ENCODE measurements around the gene PRPSAP2. TPM values are rescaled to one million over a fixed set of nuclear protein-coding genes. Genes with fewer than 3 reads are reported as not detected.

PRPSAP2 gene
- polyA plus RNA-seq, 1 donor (not counting 4 experiments of a cell fraction or from before 2014, with no cell fraction given), result 39.1 TPM

GRCh38 chr17:18958611-18959010, 100.7 kb downstream of the PRPSAP2 start:
- FAIRE-seq (no peak), DNase-seq (ENCODE audit: low read depth, low spot score) (no peak)
- H3K9me1 ChIP-seq (ENCODE audit: control insufficient read depth, extremely low read depth, insufficient read depth, low read length), result no peaks in the 10 kb centered on the region
- no peak for TF ChIP-seq EZH2 (IDR thresholded peaks at IDR 0.05; ENCODE audit: low read length)
- no peak for TF ChIP-seq CTCF (optimal IDR thresholded peaks at IDR 0.05 in 1 of 3, IDR thresholded peaks at IDR 0.05 in 1 of 3, conservative IDR thresholded peaks at IDR 0.05 in 1 of 3; ENCODE audit: extremely low read depth in 1 of 3, insufficient read depth in 2 of 3, low read length in 3 of 3)
- H3K36me3 ChIP-seq (ENCODE audit: control insufficient read depth in 2 of 2, extremely low read depth in 1 of 2, insufficient read depth in 2 of 2, low read length in 2 of 2), result no peaks in the 10 kb centered on the region
- H3K9me3 ChIP-seq (ENCODE audit: control insufficient read depth, low read depth, low read length), result no peaks in the 10 kb centered on the region
- H2AFZ ChIP-seq (ENCODE audit: control insufficient read depth, low read length), result no peak overlapping the region
- no peaks in the 10 kb centered on the region for H4K20me1 ChIP-seq (ENCODE audit: control insufficient read depth, extremely low read depth, insufficient read depth, low read length)
- H3K4me3 ChIP-seq (ENCODE audit: control insufficient read depth in 2 of 3, extremely low read depth in 1 of 3, insufficient read depth in 2 of 3, low read depth in 1 of 3, low read length in 3 of 3), result no peak overlapping the region
- no peak overlapping the region for H3K9ac ChIP-seq (ENCODE audit: control insufficient read depth, extremely low read depth, insufficient read depth, low read length)
- H3K4me1 ChIP-seq (ENCODE audit: control insufficient read depth, extremely low read depth, insufficient read depth, low read length), result peaks cover 9% of the 10 kb centered on the region
- no peaks in the 10 kb centered on the region for H3K27me3 ChIP-seq (ENCODE audit: control insufficient read depth, extremely low read depth, insufficient read depth, low read length)
- dilution Hi-C loops (cut with MboI; ENCODE audit: extremely low pct_ligation_motif_present, low sequenced_read_pairs), result no loop called here
- no peak overlapping the region for H3K27ac ChIP-seq (ENCODE audit: control insufficient read depth, insufficient read depth, low read length)
- no peak overlapping the region for H3K4me2 ChIP-seq (ENCODE audit: control insufficient read depth, extremely low read depth, insufficient read depth, low read depth, low read length)
- H3K79me2 ChIP-seq (ENCODE audit: control insufficient read depth, insufficient read depth, low read length), result no peaks in the 10 kb centered on the region

- no peak for DNase-seq (ENCODE audit: low read depth, low spot score)
- Histone ChIP-seq H3K4me2 (ENCODE audit: control insufficient read depth, extremely low read depth, insufficient read depth, low read depth, low read length) (no peak overlapping the region), H3K4me3 (ENCODE audit: control insufficient read depth in 2 of 3, extremely low read depth in 1 of 3, insufficient read depth in 2 of 3, low read depth in 1 of 3, low read length in 3 of 3) (no peak overlapping the region), H2AFZ (ENCODE audit: control insufficient read depth, low read length) (no peak overlapping the region), H3K27ac (ENCODE audit: control insufficient read depth, insufficient read depth, low read length) (no peak overlapping the region), H3K9me3 (ENCODE audit: control insufficient read depth, low read depth, low read length) (no peaks in the 10 kb centered on the region), H3K9me1 (ENCODE audit: control insufficient read depth, extremely low read depth, insufficient read depth, low read length) (no peaks in the 10 kb centered on the region), H3K36me3 (ENCODE audit: control insufficient read depth in 2 of 2, extremely low read depth in 1 of 2, insufficient read depth in 2 of 2, low read length in 2 of 2) (no peaks in the 10 kb centered on the region), H4K20me1 (ENCODE audit: control insufficient read depth, extremely low read depth, insufficient read depth, low read length) (no peaks in the 10 kb centered on the region), H3K79me2 (ENCODE audit: control insufficient read depth, insufficient read depth, low read length) (no peaks in the 10 kb centered on the region), H3K27me3 (ENCODE audit: control insufficient read depth, extremely low read depth, insufficient read depth, low read length) (no peaks in the 10 kb centered on the region), H3K4me1 (ENCODE audit: control insufficient read depth, extremely low read depth, insufficient read depth, low read length) (peaks cover 12% of the 10 kb centered on the region), H3K9ac (ENCODE audit: control insufficient read depth, extremely low read depth, insufficient read depth, low read length) (no peak overlapping the region)
- dilution Hi-C loops (cut with MboI; ENCODE audit: extremely low pct_ligation_motif_present, low sequenced_read_pairs), result no loop called here
- no peak for TF ChIP-seq CTCF (optimal IDR thresholded peaks at IDR 0.05 in 1 of 3, IDR thresholded peaks at IDR 0.05 in 1 of 3, conservative IDR thresholded peaks at IDR 0.05 in 1 of 3; ENCODE audit: extremely low read depth in 1 of 3, insufficient read depth in 2 of 3, low read length in 3 of 3)
- TF ChIP-seq EZH2 (IDR thresholded peaks at IDR 0.05; ENCODE audit: low read length), result no peak
- FAIRE-seq, result no peak
These were observed 101.3 kb downstream of the PRPSAP2 start for GRCh38 chr17:18959071-18959844.
